ENCODE data around the gene R3HDM2. TPM values are rescaled to one million over a fixed set of nuclear protein-coding genes. Genes with fewer than 3 reads are reported as not detected.

Gene R3HDM2
- total RNA-seq, 3 donors from 2014 or later = 31.6 to 43.0 (median 35.7) TPM

DNA sequence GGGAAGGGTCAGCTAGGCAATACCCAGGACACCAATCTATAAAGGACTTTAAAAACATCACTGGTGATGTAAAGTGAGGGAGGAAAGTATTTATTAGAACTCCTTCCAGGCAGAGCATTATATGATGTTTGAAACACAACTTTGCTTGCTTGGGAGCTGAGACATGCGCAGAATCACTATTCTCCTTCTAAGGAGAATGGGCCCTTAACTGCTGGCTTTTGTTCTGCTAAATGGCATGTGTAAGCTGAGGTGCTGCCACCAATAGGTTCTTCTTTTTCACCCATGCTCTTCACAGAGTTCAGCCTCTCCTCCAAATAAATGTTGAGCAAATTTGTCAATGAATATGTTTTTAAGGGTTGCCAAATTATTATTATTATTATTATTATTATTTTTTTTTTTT is 183.8 kb downstream of the R3HDM2 start:
- no peak for DNase-seq (ENCODE audit: low spot score in 2 of 2)
- Histone ChIP-seq H3K27ac (no peak overlapping the region), H3K27me3 (peaks cover 0 to 12% of the 10 kb centered on the region in 2 donors), H3K9me3 (no peaks in the 10 kb centered on the region), H3K4me3 (no peak overlapping the region), H3K4me1 (peaks cover 4 to 9% of the 10 kb centered on the region in 2 donors), H3K36me3 (no peaks in the 10 kb centered on the region)
- intact Hi-C loops (cut with DNase I; ENCODE audit: low total_unique reads) = loop anchor here (10.0 kb wide), 1 partner anchor 1108 kb away; no protein-coding TSS in a partner anchor
- TF ChIP-seq POLR2A (IDR thresholded peaks at IDR 0.05) (no peak), POLR2AphosphoS5 (IDR thresholded peaks at IDR 0.05) (no peak)
- TF ChIP-seq, protein P1, sequence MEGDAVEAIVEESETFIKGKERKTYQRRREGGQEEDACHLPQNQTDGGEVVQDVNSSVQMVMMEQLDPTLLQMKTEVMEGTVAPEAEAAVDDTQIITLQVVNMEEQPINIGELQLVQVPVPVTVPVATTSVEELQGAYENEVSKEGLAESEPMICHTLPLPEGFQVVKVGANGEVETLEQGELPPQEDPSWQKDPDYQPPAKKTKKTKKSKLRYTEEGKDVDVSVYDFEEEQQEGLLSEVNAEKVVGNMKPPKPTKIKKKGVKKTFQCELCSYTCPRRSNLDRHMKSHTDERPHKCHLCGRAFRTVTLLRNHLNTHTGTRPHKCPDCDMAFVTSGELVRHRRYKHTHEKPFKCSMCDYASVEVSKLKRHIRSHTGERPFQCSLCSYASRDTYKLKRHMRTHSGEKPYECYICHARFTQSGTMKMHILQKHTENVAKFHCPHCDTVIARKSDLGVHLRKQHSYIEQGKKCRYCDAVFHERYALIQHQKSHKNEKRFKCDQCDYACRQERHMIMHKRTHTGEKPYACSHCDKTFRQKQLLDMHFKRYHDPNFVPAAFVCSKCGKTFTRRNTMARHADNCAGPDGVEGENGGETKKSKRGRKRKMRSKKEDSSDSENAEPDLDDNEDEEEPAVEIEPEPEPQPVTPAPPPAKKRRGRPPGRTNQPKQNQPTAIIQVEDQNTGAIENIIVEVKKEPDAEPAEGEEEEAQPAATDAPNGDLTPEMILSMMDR (IDR thresholded peaks at IDR 0.05) = no peak

DNA sequence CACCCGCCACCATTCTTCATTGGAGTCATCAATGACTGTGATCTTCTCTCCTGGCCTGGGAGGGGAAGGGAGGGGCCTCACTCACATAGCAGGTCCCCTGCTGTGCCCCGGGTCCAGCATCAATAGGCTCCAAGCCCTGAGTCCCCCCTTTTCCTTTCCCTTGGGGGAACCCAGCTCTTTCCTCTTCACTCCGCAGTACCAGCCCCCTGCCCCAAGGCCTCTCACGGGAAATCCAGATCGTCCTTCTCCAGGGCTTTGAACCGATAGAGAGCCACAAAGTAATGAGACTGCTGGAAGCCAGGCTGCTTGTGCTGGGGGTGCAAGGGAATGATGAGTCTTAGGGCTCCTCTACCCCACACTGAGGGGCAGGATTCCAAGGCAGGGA is 186.5 kb downstream of the R3HDM2 start:
- no peaks in the 10 kb centered on the region for H3K36me3 ChIP-seq
- DNase-seq (ENCODE audit: low spot score in 2 of 2) = no peak
- intact Hi-C loops (cut with DNase I; ENCODE audit: low total_unique reads) = loop anchor here (10.0 kb wide), 1 partner anchor 1110 kb away; no protein-coding TSS in a partner anchor
- H3K4me1 ChIP-seq = peaks cover 13 to 19% of the 10 kb centered on the region in 2 donors
- H3K4me3 ChIP-seq = no peak overlapping the region
- TF ChIP-seq POLR2A (IDR thresholded peaks at IDR 0.05) = no peak
- TF ChIP-seq, protein P1 (IDR thresholded peaks at IDR 0.05) = no peak
- no peak for TF ChIP-seq POLR2AphosphoS5 (IDR thresholded peaks at IDR 0.05)
- H3K9me3 ChIP-seq = no peaks in the 10 kb centered on the region
- H3K27me3 ChIP-seq = peaks cover 0 to 30% of the 10 kb centered on the region in 2 donors
- no peak overlapping the region for H3K27ac ChIP-seq

DNA sequence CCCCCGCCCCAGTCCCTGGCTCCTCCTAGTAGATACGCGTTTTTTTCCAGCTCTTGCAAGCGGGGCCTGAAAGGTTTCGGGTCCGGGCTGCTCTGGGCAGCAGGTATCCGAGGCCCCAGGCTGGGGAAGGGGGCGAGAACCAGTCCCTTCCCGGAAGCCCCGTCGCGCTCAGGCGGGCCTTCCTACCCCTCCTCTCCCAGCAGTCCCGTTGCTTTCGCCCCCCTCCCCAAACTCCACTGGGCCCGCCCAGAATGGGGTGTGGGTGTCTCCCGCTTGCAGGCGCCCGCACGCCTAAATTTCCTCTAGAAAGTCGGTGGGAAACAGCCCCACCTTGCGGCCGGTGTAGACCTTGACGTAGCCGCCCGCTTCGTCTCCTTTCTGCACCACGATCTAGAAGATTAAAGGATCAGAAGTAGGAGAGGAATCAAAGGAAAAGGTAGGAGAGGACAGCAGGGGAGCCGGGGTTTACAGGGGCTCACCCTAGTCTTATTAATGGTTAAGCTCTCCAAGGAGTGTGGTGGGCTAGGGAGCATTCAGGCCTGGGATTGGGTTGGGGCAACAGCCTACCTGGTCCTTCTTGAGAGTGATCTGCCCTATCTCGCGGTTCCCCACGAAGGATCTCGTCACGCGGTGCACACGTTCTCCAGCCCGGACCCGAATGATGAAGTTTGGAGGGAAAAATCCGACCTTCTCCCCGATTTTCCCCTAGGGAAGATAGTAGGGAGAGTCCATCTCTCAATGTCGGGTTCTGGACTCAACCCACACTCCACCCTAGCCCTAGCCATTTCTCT is 187.1 kb downstream of the R3HDM2 start:
- peaks cover 0 to 32% of the 10 kb centered on the region in 2 donors for H3K27me3 ChIP-seq
- peak overlapping the region; percentile 23 to 67 (median 52) for H3K4me3 ChIP-seq
- intact Hi-C loops (cut with DNase I; ENCODE audit: low total_unique reads) = loop anchor here (10.0 kb wide), 1 partner anchor 1111 kb away; no protein-coding TSS in a partner anchor
- no peak overlapping the region for H3K27ac ChIP-seq
- TF ChIP-seq POLR2AphosphoS5 (IDR thresholded peaks at IDR 0.05) = no peak
- TF ChIP-seq, protein P1 (IDR thresholded peaks at IDR 0.05) = peak; percentile 59 to 71 (median 65)
- TF ChIP-seq POLR2A (IDR thresholded peaks at IDR 0.05) = no peak
- H3K4me1 ChIP-seq = peaks cover 13 to 19% of the 10 kb centered on the region in 2 donors
- H3K36me3 ChIP-seq = no peaks in the 10 kb centered on the region
- no peaks in the 10 kb centered on the region for H3K9me3 ChIP-seq
- peak; percentile 58 to 79 for DNase-seq (ENCODE audit: low spot score in 2 of 2)

GRCh38 chr12:57242691-57243454 is 188.0 kb downstream of the R3HDM2 start:
- Histone ChIP-seq H3K27ac (peak overlapping the region in 1 of 2 donors; percentile 32), H3K9me3 (no peaks in the 10 kb centered on the region), H3K27me3 (peaks cover 3 to 35% of the 10 kb centered on the region in 2 donors), H3K4me3 (peak overlapping the region; percentile 23 to 67 (median 52)), H3K4me1 (peaks cover 19 to 20% of the 10 kb centered on the region in 2 donors), H3K36me3 (no peaks in the 10 kb centered on the region)
- peak in 1 of 2 donors; percentile 41 for DNase-seq (ENCODE audit: low spot score in 2 of 2)
- intact Hi-C loops (cut with DNase I; ENCODE audit: low total_unique reads) = loop anchor here (10.0 kb wide), 1 partner anchor 1112 kb away; no protein-coding TSS in a partner anchor
- TF ChIP-seq POLR2AphosphoS5 (IDR thresholded peaks at IDR 0.05) = no peak
- no peak for TF ChIP-seq POLR2A (IDR thresholded peaks at IDR 0.05)
- TF ChIP-seq, protein P1 (IDR thresholded peaks at IDR 0.05) = peak; percentile 1 to 21 (median 17)

All from breast epithelium (tissue), 4 donors.